ENCODE data around the gene HCRT.

- TF ChIP-seq, protein P1, sequence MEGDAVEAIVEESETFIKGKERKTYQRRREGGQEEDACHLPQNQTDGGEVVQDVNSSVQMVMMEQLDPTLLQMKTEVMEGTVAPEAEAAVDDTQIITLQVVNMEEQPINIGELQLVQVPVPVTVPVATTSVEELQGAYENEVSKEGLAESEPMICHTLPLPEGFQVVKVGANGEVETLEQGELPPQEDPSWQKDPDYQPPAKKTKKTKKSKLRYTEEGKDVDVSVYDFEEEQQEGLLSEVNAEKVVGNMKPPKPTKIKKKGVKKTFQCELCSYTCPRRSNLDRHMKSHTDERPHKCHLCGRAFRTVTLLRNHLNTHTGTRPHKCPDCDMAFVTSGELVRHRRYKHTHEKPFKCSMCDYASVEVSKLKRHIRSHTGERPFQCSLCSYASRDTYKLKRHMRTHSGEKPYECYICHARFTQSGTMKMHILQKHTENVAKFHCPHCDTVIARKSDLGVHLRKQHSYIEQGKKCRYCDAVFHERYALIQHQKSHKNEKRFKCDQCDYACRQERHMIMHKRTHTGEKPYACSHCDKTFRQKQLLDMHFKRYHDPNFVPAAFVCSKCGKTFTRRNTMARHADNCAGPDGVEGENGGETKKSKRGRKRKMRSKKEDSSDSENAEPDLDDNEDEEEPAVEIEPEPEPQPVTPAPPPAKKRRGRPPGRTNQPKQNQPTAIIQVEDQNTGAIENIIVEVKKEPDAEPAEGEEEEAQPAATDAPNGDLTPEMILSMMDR (IDR thresholded peaks at IDR 0.05), result no peak
- no peak for TF ChIP-seq POLR2A (IDR thresholded peaks at IDR 0.05)
These were observed 19.5 kb downstream of the HCRT start for GRCh38 chr17:42165751-42166150.
